ENCODE measurements around the gene MACROD2. TPM values are rescaled to one million over a fixed set of nuclear protein-coding genes. Genes with fewer than 3 reads are reported as not detected.

Gene MACROD2
- total RNA-seq, 1 experiment from 2014 or later = 3.7 TPM

- Histone ChIP-seq H3K27me3 (ENCODE audit: insufficient read depth, low read length) (no peaks in the 10 kb centered on the region), H3K36me3 (ENCODE audit: control insufficient read depth in 1 of 2, insufficient read depth in 2 of 2, low read length in 2 of 2) (no peaks in the 10 kb centered on the region), H3K9me3 (ENCODE audit: control insufficient read depth in 1 of 2, insufficient read depth in 1 of 2, low read depth in 1 of 2, low read length in 2 of 2) (peaks cover 3 to 19% of the 10 kb centered on the region in 2 experiments; a peak in 2 of 4 replicates), H4K20me1 (ENCODE audit: insufficient read depth) (no peaks in the 10 kb centered on the region), H3K4me1 (ENCODE audit: control insufficient read depth in 1 of 2, insufficient read depth in 2 of 2, low read length in 2 of 2) (no peaks in the 10 kb centered on the region), H3K4me3 (replicated peaks in 1 of 2; ENCODE audit: low read depth in 1 of 2, low read length in 2 of 2) (no peak overlapping the region), H3K9ac (ENCODE audit: low read length) (no peak overlapping the region), H2AFZ (ENCODE audit: low read depth, low read length, poor library complexity, severe bottlenecking) (no peak overlapping the region), H3K9me2 (ENCODE audit: insufficient read depth) (no peaks in the 10 kb centered on the region), H3K27ac (ENCODE audit: low read depth, low read length) (no peak overlapping the region), H3K4me2 (ENCODE audit: low read length) (no peak overlapping the region), H3K79me2 (ENCODE audit: insufficient read depth, low read length) (no peaks in the 10 kb centered on the region)
- ChIA-PET RAD21 (ENCODE audit: low non-redundant PET in 1 of 2, low total read pairs in 2 of 2, uncharacterized antibody in 2 of 2, unreplicated experiment in 2 of 2) (no interaction called here), POLR2A (no interaction called here), CTCF (no interaction called here)
- DNase-seq (ENCODE audit: low read depth, low spot score) (no peak), ATAC-seq (no peak)
- intact Hi-C loops (cut with micrococcal nuclease) = no loop called here
- TF ChIP-seq EZH2 (IDR thresholded peaks at IDR 0.05) (no peak), SRF (IDR thresholded peaks at IDR 0.05; ENCODE audit: low read depth) (no peak), YY1 (IDR thresholded peaks at IDR 0.05; ENCODE audit: extremely low read depth, insufficient replicate concordance, low read depth, low read length) (no peak), SIN3A (IDR thresholded peaks at IDR 0.05; ENCODE audit: low read depth) (no peak)
- no TSS peak for BruUV-seq (replicated peaks)
These were observed 1487.2 kb downstream of the MACROD2 start for GRCh38 chr20:15482525-15482924.

- Histone ChIP-seq H2AFZ (ENCODE audit: low read depth, low read length, poor library complexity, severe bottlenecking) (no peak overlapping the region), H3K4me1 (ENCODE audit: control insufficient read depth in 1 of 2, insufficient read depth in 2 of 2, low read length in 2 of 2) (no peaks in the 10 kb centered on the region), H3K27ac (ENCODE audit: low read depth, low read length) (no peak overlapping the region), H4K20me1 (ENCODE audit: insufficient read depth) (no peaks in the 10 kb centered on the region), H3K4me3 (replicated peaks in 1 of 2; ENCODE audit: low read depth in 1 of 2, low read length in 2 of 2) (no peak overlapping the region), H3K36me3 (ENCODE audit: control insufficient read depth in 1 of 2, insufficient read depth in 2 of 2, low read length in 2 of 2) (no peaks in the 10 kb centered on the region), H3K9me3 (ENCODE audit: control insufficient read depth in 1 of 2, insufficient read depth in 1 of 2, low read depth in 1 of 2, low read length in 2 of 2) (peaks cover 3 to 17% of the 10 kb centered on the region in 2 experiments; a peak in 2 of 4 replicates), H3K9ac (ENCODE audit: low read length) (no peak overlapping the region), H3K79me2 (ENCODE audit: insufficient read depth, low read length) (no peaks in the 10 kb centered on the region), H3K4me2 (ENCODE audit: low read length) (no peak overlapping the region), H3K9me2 (ENCODE audit: insufficient read depth) (no peaks in the 10 kb centered on the region), H3K27me3 (ENCODE audit: insufficient read depth, low read length) (no peaks in the 10 kb centered on the region)
- DNase-seq (ENCODE audit: low read depth, low spot score) (no peak), ATAC-seq (no peak)
- TF ChIP-seq ZNF274 (IDR thresholded peaks at IDR 0.05; ENCODE audit: low read depth, low read length) (no peak), JUND (IDR thresholded peaks at IDR 0.05) (no peak), POLR2A (IDR thresholded peaks at IDR 0.05; ENCODE audit: borderline replicate concordance, extremely low read depth, insufficient read depth, insufficient read length) (no peak), MAX (IDR thresholded peaks at IDR 0.05) (no peak), SRF (IDR thresholded peaks at IDR 0.05; ENCODE audit: low read depth) (no peak), ZBTB33 (IDR thresholded peaks at IDR 0.05; ENCODE audit: extremely low read depth, insufficient replicate concordance, low read length) (no peak), POLR2AphosphoS5 (IDR thresholded peaks at IDR 0.05; ENCODE audit: low read depth, low read length) (no peak), ZFX (IDR thresholded peaks at IDR 0.05) (no peak), EZH2phosphoT487 (IDR thresholded peaks at IDR 0.05; ENCODE audit: borderline replicate concordance) (no peak), CBX3 (IDR thresholded peaks at IDR 0.05; ENCODE audit: low read depth) (no peak), SP1 (IDR thresholded peaks at IDR 0.05; ENCODE audit: low read depth) (no peak)
- TF ChIP-seq, protein P1, sequence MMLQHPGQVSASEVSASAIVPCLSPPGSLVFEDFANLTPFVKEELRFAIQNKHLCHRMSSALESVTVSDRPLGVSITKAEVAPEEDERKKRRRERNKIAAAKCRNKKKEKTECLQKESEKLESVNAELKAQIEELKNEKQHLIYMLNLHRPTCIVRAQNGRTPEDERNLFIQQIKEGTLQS (IDR thresholded peaks at IDR 0.05) = no peak
- CTCF ChIA-PET = no interaction called here
- intact Hi-C loops (cut with micrococcal nuclease) = no loop called here
- RAD21 ChIA-PET (ENCODE audit: low non-redundant PET in 1 of 2, low total read pairs in 2 of 2, uncharacterized antibody in 2 of 2, unreplicated experiment in 2 of 2) = no interaction called here
- BruUV-seq (replicated peaks) = no TSS peak
- POLR2A ChIA-PET = no interaction called here
These were observed 1490.2 kb downstream of the MACROD2 start for GRCh38 chr20:15485519-15485918.

All from HCT116 (cell line).